ENCODE data around the gene HSH2D.
A peak's percentile ranks its signal among the peaks of the same experiment; 100 is the strongest.
"Not testable (repeated sequence)": the region's sequence is repeated elsewhere in the genome, so short reads cannot be mapped to it uniquely, and the experiment has no call there.

The HSH2D gene

DNA sequence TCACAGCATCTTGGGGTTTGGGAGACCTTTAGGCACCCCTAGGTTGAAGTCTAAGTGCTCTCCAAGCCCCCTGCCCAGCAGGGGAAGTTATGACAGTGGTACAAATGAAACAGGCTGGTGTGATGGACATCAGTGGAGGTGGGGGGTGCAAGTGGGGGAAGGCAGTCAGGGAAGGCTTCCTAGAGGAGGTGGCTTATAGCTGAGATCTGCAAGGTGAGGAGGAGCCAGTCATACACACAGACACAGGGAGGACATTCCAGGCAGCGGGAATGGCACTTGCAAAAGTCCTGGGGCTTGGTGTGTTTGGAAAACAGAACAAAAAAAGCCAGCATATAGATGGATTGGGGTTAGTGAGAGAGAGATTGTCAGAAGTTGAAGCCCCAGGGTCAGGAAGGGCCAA lies 11.6 kb downstream of the HSH2D start:
- DNase-seq (ENCODE audit: low read depth in 2 of 2): no peak

DNA sequence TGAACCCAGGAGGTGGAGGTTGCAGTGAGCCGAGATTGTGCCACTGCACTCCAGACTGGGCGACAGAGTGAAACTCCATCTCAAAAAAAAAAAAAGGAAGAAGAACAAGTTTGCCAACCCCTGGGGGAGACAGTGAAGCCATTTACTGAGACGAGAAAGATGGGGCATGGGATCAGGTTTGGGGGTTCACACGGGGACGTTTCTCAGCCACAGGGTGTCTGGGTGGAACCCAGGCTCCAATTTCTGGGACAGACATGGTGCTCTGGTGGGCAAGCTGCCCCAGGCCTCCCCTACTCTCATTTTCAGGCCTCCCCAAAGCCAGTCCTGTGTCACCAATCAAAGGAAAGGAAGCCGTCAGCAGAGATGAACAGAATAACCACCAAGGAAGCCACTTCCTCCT lies 13.4 kb downstream of the HSH2D start:
- DNase-seq (ENCODE audit: low read depth in 2 of 2): no peak

DNA sequence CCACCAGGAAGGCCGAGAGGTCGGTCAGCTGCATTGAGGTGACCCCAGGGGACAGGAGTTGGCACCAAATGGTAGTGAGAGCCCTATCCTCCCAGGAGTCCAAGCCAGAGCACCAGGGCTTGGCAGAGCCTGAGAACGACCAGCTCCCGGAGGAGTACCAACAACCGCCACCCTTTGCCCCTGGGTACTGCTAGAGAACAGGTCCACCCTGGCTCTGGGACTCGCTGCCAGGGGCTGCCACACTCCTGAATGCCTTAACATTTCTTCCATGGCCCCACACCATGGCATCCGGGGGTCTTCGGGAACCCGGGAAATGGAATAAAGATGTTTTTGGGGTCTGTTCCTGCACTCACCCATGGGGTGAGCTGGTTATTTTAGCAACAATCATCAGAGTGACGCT lies 14.1 kb downstream of the HSH2D start:
- DNase-seq (ENCODE audit: low read depth in 2 of 2): no peak

DNA sequence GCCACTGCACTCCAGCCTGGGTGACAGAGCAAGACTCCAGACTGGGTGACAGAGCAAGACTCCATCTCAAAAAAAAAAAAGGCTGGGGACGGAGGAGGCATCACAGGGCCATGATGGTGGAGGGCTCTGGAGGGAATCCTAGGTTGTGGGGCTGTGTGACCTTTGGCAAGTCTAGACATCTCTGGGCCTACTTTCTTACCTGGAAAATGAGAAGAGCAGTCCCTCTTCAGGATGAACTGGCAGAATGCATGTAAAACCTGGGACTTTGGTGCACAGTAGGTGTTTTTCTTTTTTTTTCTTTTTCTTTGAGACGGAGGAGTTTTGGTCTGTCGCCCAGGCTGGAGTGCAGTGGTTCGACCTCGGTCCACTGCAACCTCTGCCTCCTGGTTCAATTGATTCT lies 16.2 kb downstream of the HSH2D start:
- DNase-seq (ENCODE audit: low read depth in 2 of 2): no peak

DNA sequence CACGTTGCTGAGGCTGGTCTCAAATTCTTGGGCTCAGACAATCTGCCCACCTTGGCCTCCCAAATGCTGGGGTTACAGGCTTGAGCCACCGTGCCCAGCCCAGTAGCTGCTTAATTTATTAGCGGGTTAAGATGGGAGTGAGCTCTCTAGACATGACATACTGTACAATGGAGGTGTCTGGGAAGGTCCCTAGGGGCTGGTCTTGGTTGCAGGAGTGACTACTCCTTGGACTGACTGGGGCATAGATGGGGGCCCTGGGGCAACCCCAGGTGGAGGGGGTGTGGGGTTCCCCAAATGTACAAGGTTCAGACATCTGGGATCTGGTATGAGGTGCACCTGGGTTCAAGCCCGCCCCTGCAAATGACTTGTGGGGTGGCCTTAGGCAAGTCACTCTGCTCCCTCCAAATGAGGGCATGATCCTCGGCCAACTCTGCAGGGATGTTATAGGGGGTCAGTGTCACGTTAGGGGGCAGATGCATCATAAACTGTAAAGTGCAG lies 17.0 kb downstream of the HSH2D start:
- no peak for DNase-seq (ENCODE audit: low read depth in 2 of 2)

DNA sequence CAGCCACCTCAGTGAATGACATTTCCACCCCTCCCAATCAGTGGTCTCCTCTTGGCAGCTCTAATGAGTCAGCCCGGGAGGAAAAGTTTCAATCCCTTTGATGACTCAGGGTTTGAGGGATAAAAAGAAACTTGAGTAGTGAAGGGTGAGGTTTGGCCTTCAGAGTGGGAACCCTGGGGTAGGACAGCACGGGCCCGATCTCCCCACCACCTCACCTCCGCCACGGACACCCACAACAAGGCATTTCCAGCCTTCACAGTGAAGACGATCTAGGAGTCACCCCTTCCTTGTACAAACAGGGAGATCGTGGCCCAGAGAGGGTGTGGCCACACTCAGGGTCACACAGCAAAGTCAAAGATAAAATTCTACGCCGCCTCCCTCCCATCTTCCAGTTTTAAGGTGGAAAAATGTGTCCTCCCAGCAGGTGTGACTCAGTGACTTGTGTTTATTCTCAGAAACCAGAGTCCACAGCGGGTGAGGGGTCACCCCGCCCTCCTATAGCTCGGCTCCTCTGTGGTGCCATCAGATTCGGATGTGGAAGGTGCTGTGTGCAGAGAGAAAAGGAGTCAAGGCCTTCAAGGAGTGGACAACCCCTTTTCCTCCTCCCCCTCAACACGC lies 17.6 kb downstream of the HSH2D start:
- DNase-seq (ENCODE audit: low read depth in 2 of 2): peak in 1 of 2 donors; percentile 30

DNA sequence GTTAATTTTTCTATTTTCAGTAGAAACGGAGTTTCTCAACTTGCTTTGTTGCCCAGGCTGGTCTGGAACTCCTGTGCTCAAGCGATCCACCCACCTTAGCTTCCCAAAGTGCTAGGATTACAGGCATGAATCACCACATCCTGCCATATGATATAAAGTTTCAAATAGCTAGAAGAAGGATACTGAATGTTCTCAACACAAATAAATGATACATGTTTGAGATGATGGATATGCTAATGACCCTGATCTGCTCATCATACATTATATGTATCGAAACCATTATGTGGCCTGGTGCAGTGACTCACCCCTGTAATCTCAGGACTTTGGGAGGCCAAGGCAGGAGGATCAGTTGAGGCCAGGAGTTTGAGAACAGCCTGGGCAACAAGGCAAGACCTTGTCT lies 18.4 kb downstream of the HSH2D start:
- DNase-seq (ENCODE audit: low read depth in 2 of 2): no peak

DNA sequence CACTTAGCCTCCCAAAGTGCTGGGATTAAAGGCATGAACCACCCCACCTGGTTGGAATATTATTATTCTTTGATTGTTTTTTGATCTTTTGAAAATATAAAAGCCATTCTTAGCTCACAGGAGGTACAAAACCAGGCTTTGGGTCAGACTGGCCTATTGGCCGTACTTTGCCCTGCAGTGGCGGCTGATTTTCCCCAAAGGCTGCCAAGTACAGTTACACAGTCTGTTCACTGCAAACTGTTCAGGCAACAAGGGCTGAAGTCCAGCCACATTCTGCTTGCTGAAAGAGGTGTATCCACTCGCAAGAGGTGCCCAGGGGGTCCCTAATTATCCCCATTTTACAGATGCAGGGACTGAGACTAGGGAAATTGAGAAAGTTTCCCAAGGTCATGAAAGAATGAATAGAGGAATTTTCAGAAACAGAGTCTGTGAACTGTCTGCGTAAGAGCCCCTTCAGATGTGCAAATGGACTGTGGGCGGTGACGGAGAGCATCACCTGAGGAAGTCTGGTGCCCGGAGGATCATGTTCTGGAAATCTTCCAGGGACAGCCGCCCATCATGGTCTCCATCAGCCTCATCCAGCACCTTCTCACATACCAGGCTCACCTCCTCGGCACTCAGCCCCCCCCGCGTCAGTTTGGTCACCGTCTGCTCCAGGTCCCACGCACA lies 20.9 kb downstream of the HSH2D start:
- no peak for DNase-seq (ENCODE audit: low read depth in 2 of 2)

DNA sequence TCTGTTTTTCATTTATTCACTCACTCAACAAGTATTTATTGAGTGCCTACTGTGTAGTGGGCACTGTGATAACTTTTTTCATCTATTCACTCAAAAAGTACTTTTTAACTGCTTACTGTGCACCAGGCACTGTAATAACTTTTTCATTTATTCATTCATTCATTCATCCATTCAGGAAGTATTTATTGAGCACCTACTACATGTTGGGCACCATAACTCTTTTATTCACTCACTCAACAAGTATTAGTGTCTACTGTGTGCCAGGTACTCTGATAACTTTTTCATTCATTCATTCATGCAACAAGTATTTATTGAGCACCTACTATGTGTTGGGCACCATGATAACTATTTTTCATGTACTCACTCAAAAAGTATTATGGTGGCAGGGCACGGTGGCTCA lies 22.9 kb downstream of the HSH2D start:
- no peak for DNase-seq (ENCODE audit: low read depth in 2 of 2)

DNA sequence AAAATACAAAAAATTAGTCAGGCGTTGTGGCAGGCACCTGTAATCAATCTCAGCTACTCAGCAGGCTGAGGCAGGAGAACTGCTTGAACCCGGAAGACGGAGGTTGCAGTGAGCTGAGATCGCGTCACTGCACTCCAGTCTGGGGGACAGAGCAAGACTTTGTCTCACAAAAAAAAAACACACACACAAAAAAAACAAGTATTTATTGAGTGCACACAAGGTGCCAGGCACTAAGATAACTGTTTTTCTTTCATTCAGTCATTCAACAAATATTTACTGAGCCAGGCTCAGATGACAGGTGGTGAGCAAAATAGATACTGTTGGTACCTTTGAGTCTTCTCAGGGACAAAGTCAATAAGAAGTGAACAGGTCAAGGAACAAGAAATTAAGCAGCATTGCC lies 23.6 kb downstream of the HSH2D start:
- no peak for DNase-seq (ENCODE audit: low read depth in 2 of 2)

DNA sequence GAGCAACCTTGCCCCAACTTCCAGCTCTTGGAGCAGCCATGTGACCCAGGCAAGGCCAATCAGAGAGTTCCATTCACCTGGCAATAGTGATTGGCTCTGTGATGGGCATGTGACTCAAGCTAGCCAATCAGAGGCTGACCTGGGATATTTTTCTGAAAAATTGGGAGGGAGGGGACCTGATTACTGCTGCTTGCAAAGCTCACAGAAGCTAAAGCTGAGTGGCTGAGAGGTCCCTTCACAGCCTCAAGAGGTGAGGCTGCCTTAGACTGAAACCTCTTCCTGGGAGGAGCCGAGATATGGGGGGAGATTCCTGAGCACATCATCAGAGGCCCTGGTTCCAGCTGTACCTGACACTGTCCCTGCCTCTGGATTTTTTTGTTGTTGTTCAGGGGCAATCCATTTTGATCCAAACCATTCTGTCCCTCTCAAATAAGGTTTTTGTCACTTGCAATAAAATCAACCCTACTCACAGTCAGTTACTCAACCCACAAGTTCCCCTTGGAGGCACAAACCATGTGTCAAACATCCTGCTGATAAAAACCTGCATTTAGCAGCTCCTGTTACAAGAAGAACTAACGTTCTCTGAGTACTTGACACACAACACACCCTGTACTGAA lies 25.1 kb downstream of the HSH2D start:
- DNase-seq (ENCODE audit: low read depth in 2 of 2): no peak

DNA sequence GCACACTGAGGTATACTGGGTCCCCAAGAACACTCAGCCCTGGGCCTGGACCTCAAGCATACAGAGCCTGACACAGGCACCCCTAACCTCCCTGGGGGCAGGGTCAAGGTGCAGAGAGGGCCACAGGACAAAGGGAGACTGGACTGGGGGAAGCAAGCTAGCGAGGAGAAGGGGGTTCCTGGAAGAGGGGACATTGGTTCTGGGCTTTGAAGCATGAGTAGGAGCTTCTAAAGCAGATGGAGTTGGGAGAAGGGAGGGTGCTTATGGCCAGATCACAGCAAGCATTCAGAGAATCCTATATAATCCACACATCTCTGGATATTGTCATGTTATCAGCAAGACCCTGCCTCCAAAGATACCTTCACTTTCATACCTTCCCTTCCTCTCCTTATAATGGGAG lies 26.6 kb downstream of the HSH2D start:
- no peak for DNase-seq (ENCODE audit: low read depth in 2 of 2)

DNA sequence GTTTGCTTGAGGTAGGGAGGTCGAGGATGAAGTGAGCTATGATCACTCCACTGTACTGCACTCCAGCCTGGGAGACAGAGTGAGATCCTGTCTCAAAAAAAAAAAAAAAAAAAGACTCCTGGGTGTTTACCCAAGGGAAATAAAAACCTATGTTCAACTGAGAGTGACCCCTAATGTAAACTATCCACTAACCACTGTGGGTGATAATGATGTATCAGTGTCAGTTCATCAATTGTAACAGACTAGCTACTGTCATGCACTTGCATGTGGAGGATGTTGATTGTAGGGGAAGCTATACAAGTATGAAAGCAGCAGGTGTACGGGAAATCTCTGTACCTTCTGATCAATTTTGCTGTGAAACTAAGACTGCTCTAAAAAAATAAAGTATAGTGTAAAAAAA lies 32.5 kb downstream of the HSH2D start:
- DNase-seq (ENCODE audit: low read depth in 2 of 2): no peak

DNA sequence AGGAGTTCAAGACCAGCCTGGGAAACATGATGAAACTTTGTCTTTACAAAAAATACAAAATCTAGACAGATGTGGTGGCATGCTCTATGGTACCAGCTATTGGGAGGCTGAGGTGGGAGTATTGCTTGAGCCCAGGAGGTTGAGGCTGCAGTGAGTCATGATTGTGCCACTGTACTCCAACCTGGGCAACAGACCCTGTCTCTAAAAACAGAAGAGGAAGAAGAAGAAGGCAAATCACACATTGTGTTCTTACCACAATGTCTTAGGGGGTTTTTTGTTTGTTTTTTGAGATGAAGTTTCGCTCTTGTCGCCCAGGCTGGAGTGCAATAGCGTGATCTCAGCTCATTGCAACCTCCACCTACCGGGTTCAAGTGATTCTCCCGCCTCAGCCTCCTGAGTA lies 35.4 kb downstream of the HSH2D start:
- not testable (repeated sequence) for DNase-seq (ENCODE audit: low read depth in 2 of 2)

DNA sequence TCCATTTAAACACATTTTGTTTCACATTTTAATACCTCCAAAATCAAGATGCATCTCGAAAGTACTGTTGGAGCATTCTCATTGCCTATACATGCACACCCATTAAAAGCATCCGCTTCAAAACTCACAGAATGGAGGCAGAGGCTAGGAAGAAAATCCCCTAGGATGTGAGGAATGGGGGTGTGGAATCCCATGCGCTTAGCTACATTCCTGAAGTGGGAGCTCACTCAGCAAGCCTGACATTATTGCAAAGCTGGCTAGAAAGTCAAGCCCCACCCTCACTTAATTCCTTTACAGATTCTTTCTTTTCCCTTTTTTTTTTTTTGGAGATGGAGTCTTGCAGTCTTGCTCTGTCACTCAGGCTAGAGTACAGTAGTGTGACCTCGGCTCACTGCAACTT lies 37.1 kb downstream of the HSH2D start:
- no peak for DNase-seq (ENCODE audit: low read depth in 2 of 2)

DNA sequence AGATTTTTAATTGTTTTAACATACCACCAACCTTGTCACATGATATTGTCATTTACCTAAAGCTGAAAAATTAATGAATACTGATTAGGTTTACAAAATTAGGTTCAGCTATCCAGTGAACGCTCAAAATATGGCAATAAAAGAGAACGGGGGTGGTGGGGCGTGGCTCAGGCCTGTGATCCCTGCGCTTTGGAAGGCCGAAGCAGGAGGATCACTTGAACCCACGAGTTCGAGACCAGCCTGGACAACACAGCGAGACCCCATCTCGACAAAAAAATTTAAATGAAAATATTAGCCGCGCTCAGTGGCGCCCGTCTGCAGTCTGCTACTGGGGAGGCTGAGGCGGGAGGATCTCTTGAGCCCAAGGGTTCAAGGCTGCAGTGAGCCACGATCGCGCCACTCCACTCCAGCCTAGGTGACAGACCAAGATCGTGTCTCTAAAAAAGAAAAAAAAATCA lies 41.2 kb downstream of the HSH2D start:
- DNase-seq (ENCODE audit: low read depth in 2 of 2): no peak

DNA sequence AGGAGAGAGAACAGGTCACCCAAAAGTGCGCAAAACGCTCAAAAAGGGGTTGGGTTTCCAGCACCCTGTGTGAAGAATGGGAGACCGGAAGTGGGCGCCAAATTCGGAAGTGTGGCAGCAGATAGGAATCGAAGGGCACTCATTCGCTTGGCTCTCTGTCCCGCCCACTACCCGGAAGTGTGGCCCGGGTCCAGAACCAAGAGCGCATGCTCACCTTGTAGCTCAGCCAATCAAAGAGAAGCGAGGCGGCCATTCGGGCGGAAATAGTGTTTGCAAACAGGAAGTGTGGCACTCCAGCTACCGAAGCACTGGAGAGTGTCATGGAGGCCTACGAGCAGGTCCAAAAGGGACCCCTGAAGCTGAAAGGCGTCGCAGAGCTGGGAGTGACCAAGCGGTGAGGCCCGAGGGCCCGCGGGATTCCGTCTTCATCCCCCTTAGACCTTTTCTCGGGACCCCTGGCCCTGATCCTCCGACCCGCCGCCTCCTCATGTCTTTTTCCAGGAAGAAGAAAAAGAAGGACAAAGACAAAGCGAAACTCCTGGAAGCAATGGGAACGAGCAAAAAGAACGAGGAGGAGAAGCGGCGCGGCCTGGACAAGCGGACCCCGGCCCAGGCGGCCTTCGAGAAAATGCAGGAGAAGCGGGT lies 41.8 kb downstream of the HSH2D start, which contains the start of gene FAM32A:
Gene FAM32A, plus strand, starts transcription at position 288 of the 645 bp plus-strand sequence. Its CDS starts 33 bp downstream, at position 321.
- peak; percentile 98 to 99 for DNase-seq (ENCODE audit: low read depth in 2 of 2)

DNA sequence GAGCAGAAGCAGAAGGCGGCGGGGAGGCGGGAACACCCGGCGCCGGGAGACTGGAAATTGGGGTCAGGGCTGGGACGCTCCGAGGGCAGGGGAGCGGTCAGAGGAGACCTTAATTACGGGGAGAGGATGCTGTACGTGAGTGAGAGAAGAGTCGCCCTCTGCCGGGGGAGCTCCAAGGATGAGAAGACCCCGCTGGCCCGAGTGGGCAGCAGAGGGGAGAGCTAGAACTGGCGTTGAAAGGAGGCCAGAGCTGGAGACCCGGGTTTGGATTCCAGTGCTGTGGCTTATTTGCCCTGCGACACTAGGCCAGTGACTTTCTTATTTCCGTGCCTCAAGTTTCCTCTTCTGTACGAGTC lies 42.3 kb downstream of the HSH2D start:
- DNase-seq (ENCODE audit: low read depth in 2 of 2): no peak

DNA sequence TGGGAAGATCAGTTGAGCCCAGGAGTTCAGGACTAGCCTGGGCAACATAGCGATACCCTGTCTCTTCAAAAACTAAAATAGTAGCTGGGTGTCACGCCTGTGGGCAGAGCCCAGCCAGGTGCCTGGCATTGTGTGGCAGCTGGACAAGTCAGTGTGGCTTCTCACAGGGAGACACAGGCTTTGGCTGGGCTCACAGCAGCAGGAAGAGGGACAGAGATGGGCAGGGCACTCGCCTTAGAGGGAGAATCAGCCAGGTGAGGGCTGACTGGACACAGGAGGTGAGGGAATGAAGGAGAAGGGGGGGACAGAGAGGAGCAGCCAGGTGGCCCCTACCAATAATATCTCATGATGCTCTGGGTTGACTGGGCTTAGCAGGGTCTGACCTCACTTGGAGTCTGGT lies 45.0 kb downstream of the HSH2D start:
- no peak for DNase-seq (ENCODE audit: low read depth in 2 of 2)

DNA sequence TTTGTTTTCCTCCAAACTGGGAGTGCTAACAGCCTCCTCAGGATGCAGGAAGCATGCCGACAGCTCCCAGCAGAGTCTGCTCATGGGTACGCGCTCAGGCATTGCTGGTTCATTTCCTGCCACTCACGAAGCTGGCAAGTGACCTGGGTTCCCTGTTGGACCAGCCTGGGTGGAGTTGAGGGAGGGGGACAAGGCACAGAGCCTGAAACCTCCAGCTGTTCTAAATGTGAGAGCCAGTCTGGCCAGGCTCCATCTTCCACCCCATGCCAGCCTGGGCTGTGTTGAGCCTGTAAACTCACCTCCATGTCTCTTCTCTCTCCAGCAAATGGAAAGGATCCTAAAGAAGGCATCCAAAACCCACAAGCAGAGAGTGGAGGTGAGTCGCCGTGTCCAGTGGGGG lies 46.7 kb downstream of the HSH2D start:
- DNase-seq (ENCODE audit: low read depth in 2 of 2): no peak

DNA sequence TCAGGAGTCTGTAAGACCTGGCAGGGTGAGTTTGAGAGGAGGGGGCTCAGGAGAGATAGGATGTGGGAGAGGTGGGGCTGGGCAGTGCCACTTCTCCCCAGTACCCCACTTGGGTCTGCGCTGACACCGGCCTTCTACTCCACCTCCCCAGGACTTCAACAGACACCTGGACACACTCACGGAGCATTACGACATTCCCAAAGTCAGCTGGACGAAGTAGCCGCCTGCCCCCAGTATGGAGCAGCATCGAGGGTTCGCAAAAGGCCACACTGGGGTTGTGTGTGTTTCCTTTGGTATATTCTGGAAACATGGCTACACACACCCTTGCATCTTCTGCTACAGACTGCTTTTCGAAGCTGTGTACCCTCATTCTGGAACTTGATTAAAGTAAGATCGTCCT lies 47.3 kb downstream of the HSH2D start:
- no peak for DNase-seq (ENCODE audit: low read depth in 2 of 2)

DNA sequence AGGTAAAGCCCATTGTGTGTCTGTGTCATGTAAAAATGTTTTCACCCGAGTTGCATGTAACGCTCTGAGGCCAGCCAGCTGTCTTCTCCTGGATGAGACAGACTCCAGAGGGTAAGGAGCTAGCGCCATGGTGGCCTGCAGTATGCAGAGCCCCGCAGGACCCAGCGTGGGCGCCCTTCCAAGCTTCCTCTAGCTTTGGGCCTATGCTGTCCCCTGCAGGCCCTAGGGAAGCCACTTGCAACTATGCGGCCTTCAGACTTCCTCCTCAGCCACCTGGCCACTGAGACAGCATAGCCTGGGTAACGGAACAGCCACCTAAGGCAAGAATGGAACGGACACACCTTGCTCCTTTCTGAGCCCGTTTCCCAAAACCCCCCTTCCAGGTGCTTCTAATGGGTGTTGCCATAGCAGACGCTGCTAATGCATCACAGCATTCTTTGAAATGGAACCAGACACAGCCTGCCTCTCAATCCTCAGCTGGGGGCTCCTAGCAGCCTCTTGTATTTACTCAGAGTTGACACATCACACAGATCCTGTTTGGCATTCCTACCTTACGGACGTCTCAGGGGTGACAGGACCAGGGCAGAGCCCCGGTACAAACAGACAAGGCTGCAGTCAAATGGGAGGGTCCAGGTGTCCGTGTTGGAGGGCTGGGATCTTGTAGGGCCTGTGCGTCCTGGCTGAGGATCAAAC lies 47.9 kb downstream of the HSH2D start:
- no peak for DNase-seq (ENCODE audit: low read depth in 2 of 2)
